GM21390 (cell line): ENCODE data around the gene NAXD.
"Not testable (repeated sequence)": the region's sequence is repeated elsewhere in the genome, so short reads cannot be mapped to it uniquely, and the experiment has no call there.

Source experiments
- ATAC-seq: cut with Tn5 transposase; IDR thresholded peaks from one replicate; pipeline ENCODE4 v1.9.1; 2021; ENCODE audit not compliant: unreplicated experiment

The NAXD gene

GRCh38 chr13:110627761-110628476, 12.6 kb downstream of the NAXD start:
- no peak for ATAC-seq

GRCh38 chr13:110628477-110628793, 13.1 kb downstream of the NAXD start:
- no peak for ATAC-seq

- no peak for ATAC-seq
Observed at GRCh38 chr13:110628952-110629701, 13.8 kb downstream of the NAXD start.

- ATAC-seq: no peak
Observed at GRCh38 chr13:110629735-110630134, 14.4 kb downstream of the NAXD start.

GRCh38 chr13:110630566-110631119, 15.3 kb downstream of the NAXD start:
- no peak for ATAC-seq

GRCh38 chr13:110632255-110632654, 16.9 kb downstream of the NAXD start:
- not testable (repeated sequence) for ATAC-seq

- no peak for ATAC-seq
Observed at GRCh38 chr13:110633776-110634175, 18.4 kb downstream of the NAXD start.

- no peak for ATAC-seq
Observed at GRCh38 chr13:110634558-110634957, 19.2 kb downstream of the NAXD start.

GRCh38 chr13:110635405-110636002, 20.2 kb downstream of the NAXD start:
- no peak for ATAC-seq

GRCh38 chr13:110636053-110636475, 20.7 kb downstream of the NAXD start:
- no peak for ATAC-seq

GRCh38 chr13:110636701-110637201, 21.4 kb downstream of the NAXD start:
- no peak for ATAC-seq

- no peak for ATAC-seq
Observed at GRCh38 chr13:110637275-110637674, 21.9 kb downstream of the NAXD start.

- no peak for ATAC-seq
Observed at GRCh38 chr13:110637747-110638146, 22.4 kb downstream of the NAXD start.

GRCh38 chr13:110638257-110638656, 22.9 kb downstream of the NAXD start:
- no peak for ATAC-seq

GRCh38 chr13:110638814-110639806, 23.8 kb downstream of the NAXD start:
- ATAC-seq: no peak

- ATAC-seq: no peak
Observed at GRCh38 chr13:110639935-110640334, 24.6 kb downstream of the NAXD start.

- ATAC-seq: no peak
Observed at GRCh38 chr13:110640591-110641029, 25.3 kb downstream of the NAXD start.

- no peak for ATAC-seq
Observed at GRCh38 chr13:110641055-110642015, 26.0 kb downstream of the NAXD start.

GRCh38 chr13:110642291-110642981, 27.1 kb downstream of the NAXD start:
- no peak for ATAC-seq
